Gastrocnemius medialis (tissue), 4 donors: ENCODE results near the gene MAPK13.

ENCODE experiments used
- CTCF ChIP-seq, 5 experiments: fragments of 450-650 bp in 3 of 5; fragments of 200-600 bp in 2 of 5; sonication (generic) in 2 of 5; IDR thresholded peaks in 4 of 5; conservative IDR thresholded peaks in 1 of 5; 1 replicate in 4 of 5; 2 replicates in 1 of 5; pipeline ENCODE4 v1.5.1; 2016 to 2019; ENCODE audit warnings: antibody characterized with exemption in 5 of 5, mild to moderate bottlenecking in 3 of 5, moderate library complexity in 3 of 5
- POLR2A ChIP-seq, 2 donors: fragments of 450-650 bp; IDR thresholded peaks; one replicate each; pipeline ENCODE4 v1.6.1; 2017; ENCODE audit warnings: antibody characterized with exemption in 2 of 2, mild to moderate bottlenecking in 2 of 2, moderate library complexity in 2 of 2

GRCh38 chr6:36126553-36127458 is 3.5 kb upstream of the MAPK13 start:
- TF ChIP-seq CTCF (IDR thresholded peaks at IDR 0.05 in 4 of 5, conservative IDR thresholded peaks at IDR 0.05 in 1 of 5) = no peak
- no peak for TF ChIP-seq POLR2A (IDR thresholded peaks at IDR 0.05)
